NCI-H446 (cell line): ENCODE results near the gene DNAJC18.
"Not testable (repeated sequence)": the region's sequence is repeated elsewhere in the genome, so short reads cannot be mapped to it uniquely, and the experiment has no call there.

Experiments
- DNase-seq, 2 experiments: peaks; one replicate each; lab custom pipeline; 2025; lab: John Stamatoyannopoulos, UW

Gene DNAJC18

DNA sequence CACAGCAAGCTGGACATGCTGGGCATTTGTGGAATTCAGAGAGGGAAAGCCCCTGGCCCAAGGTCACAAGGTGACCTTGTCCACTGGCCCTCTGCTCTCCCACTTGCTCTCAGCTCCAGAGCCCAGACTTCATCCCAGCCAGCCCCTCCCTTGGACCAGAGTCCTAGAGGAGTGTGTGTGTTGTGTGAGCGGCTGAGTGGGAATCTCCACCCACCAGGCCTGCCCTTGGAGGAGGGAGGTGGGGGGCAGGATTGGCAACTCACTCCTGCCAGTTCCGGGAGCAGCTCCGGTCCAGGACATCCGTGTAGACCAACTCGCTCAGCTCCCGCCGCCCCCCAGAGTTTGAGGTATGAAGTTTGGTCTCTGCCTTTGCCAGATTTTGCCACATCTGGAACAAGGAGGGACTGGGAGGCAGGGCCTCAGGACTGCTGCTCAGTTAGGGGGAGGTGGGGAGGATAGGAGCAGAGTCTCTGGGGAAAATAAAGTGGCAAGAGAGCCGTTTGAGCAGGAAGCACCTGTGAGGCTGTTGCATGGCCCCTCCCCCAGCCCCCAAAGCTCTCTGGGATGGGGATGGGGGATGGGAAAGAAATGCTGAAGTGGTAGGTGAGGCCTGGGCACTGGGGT, 51.0 kb downstream of the DNAJC18 start:
- DNase-seq, result no peak

DNA sequence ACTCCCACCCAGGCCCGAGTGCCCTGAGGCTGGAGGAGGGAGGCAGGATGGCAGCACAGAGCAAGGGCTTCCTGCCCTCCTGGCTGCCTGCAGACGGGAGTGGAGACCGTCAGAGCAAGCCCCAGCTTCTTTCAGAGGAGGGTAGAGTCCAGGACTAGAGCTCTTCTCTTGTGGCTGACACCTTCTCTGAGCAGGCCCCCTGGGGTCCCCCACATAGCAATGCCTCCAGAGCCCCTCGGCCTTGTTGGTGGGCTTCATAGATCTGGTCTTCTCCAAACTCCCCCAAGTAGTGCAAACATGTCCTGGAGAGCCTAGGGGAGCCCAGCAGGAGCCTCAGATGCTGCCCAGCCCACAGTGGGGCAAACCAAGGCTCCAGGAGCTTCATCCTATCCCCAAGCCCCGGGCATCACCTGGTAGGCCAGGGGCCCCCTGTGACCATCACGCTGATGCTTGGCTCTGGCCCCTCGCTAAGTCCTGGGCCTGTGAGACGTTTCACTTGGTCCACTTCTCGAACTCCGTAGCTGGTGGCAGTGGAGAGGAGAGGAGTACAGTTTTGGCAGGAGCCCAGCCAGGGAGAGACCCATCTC, 51.6 kb downstream of the DNAJC18 start:
- DNase-seq, result no peak

DNA sequence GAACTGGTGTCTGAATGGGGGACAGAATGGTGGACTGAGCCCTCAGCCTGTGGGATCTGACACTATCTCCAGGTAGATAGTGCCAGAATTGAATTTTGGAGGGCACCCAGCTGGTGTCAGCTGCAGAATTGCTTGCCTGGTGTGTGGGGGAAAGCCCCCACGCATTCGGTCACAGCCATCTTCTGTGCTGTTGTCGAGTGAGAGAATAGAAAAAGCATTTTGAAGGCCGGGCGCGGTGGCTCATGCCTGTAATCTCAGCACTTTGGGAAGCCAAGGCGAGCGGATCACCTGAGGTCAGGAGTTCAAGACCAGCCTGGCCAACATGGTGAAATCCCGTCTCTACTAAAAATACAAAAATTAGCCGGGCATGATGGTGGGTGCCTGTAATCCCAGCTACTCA, 52.4 kb downstream of the DNAJC18 start:
- not testable (repeated sequence) for DNase-seq

DNA sequence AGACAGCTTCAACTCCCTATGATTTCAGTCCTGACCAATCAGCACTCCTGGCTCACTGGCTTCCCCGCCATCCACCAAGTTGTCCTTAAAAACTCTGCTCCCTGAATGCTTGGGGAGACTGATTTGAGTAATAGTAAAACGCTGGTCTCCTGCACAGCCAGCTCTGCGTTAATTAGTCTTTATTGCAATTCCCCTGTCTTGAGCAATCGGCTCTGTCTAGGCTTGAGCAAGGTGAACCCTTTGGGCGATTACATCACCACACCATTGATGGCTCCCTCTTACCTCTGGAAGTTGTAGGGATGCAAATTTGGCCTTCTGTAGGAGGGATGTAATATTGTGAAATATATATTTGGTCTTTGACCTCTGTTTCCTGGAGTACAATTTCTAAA, 53.3 kb downstream of the DNAJC18 start:
- no peak for DNase-seq

DNA sequence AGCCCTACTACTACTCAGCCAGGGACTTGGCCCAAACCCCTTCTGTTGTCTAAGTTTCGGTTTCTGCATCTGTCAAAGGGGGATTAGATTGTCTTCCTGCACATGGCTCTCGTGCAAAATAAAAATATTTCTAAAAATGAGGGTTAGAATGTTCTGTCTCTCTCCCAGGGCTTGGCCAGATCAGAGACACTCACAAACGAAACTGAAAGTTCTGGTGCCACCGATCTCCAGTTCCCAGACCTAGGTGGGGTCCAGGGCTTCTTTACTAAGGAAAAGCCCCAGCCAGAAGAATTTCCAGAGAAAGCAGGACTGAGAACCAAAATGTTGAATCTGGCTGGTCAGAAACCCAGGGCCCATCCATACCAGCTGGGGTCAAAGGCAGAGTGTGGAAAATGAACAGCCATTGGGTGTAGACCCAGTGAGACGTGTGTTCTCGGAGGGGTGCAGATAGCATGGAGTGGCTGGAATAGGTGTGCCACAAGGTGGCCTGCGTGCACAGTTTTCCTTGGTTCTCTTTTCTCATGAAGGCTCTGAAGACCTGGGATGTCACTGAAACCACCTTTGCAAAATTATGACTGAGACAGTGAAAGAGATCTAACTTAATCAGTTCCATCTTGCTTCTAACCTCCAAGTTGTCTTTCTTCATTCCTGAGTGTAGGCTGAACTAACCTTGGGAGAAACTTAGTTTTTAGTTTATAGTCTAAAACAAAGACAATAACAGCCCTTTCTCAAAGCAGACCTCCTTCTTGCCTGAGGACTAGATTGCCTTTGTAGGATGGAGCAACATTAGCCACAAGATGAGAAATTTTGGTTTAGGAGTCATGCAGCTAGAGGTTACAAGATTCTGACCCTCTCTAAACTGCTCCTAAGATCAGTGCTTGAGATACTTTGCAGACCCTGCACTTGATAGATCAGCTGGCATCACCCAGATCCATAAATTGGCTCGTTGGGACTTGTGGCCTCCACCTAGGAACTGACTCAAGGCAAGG, 54.0 kb downstream of the DNAJC18 start:
- no peak for DNase-seq

DNA sequence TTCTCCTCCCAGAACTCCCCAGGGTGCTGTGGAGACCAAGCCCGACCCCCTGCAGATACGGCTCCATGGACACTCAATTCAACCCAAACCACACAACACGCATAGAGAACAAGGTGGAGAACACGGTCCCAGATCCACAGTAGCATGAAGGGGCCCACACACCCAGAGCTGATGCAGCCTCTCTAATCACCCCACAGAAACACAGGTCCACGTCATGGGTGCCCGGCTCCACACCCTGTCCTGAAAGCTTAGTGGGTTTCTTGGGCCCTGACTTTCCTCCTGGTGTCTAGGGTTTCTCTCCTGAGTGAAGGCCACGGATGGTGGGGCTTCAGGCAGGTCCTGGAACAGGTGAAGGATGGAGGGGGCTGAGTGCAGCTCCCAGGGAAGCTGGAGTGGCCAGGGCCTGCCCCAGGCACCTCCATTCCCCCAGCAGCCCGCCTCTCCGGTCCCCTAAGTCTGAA, 54.7 kb downstream of the DNAJC18 start:
- DNase-seq, result no peak

DNA sequence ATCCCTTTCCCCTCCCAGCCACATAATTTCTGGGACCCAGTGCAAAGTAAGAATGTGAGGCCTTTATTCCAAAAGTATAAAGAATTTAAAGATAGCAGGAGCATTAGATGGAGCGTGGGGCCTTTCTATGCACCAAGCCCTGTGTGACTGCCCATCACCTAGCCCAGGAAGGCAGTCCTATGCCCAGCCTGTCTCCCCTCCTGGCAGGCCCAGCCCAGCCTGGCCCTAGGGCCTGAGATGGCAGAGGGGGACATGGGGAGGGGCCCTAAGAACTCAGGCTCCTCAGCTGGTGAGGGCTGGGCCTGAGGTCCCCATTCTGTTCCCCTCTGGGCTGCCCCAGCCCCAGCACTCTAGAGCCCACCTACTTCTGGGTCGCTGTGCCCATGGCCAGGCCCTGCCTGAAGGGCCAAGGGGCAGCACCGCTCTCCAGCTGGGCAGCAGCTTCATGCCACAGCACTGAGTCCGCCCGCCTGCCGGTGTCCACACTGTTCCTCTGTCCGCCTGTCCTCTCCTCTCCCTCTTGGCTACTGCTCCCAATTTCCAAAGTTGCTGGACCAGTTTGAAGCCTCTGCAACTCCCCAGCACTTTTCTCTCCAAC, 55.2 kb downstream of the DNAJC18 start:
- no peak for DNase-seq

DNA sequence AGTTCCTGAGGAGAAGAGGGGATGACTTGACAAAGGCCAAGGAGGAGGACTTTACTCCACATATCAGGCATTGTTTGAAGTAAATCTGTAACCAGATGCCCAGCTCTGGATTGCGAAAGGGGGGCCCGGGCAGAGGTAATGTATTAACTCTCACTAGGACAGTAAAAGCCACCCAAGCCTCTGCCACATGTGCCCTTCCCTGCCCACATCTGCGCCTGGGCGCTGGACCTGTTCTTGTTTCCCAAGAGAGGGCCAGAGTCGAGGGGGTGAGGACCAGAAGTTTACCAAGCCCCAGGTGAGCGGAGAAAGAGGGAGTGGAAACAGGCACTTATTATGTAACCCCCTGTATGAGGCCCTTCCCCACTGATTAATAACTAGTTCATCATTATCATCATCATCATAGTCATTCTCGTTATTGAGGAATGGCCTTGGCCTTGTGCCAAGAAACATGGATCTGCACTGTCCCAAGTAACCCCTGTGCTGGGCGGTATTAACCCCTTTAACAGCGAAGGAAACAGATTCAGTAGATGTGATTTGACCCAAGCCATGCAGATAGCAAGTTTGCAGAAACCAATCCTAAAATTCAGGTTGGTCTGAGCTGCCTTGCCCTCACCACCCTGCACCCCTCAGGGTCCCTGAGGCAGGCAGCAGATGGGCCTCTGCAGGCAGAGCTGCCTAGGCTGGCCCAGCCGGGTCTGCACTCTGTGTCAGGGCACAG, 55.9 kb downstream of the DNAJC18 start, which contains the start of gene SLC23A1:
Gene SLC23A1 (minus strand): TSS at position 23 of the 718 bp plus-strand sequence. CDS start 44 bp downstream, outside the sequence.
- no peak for DNase-seq

DNA sequence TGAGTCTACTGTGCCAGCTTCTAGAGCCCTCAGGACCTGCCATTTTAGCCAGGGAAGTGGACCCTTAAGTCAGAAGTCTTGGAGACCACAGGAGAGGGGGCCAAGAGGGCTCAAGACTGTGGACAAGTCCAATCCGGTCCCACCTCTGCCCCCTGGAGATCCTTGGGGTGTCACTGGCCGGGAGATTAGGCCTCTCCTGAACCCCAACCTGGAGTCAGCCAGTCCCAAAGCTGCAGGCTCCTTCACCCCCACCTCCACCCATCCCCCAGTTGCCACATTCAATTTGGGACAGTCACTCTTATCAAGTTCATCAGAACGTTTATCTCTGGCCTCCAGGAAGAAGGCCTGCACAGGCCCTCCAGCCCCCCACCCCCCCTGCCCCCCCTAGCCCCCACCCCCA, 56.5 kb downstream of the DNAJC18 start:
- DNase-seq, result no peak

DNA sequence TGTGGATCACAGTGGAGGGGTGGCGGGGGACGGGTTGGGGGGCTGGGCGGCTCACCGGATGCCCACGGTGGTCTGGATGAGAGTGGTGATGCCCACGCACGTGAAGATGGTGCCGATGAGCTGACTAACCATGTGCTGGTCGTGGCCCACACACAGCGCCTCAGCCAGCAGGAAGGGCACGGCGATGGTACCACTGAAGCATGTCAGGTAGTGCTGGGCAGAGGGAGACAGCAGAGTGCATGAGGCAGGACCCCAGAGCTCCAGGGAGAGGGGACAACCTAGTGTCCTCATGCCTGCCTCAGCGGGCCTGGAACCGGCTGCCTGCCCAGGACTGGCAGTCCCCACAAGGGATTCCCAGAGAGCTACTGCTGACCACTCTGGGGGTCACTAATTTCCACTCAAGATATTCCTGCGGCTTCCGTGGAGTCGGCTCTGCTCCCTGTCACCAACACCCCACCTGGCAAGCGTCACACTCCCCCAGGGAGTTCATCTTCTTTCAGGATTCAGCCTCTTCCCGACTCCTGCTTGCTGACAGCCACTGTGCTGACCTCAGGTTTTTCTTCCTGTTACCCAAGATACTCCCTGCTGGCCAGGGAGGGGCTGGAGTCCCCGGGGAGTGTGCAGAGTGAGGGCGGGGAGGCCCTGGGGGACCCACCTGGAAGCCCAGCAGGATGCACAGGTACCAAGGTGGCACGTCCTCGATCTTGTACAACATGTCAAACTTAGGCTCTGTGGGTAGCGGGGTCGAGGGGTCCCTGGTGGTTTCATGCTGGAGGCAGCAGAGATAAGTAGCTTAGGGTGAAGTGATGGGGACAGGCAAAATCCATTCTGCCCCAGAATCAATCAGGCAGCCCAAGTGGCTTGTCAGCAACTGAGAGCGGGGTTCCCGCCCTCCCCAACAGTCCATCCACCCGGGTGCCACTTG, 57.2 kb downstream of the DNAJC18 start:
- no peak for DNase-seq

DNA sequence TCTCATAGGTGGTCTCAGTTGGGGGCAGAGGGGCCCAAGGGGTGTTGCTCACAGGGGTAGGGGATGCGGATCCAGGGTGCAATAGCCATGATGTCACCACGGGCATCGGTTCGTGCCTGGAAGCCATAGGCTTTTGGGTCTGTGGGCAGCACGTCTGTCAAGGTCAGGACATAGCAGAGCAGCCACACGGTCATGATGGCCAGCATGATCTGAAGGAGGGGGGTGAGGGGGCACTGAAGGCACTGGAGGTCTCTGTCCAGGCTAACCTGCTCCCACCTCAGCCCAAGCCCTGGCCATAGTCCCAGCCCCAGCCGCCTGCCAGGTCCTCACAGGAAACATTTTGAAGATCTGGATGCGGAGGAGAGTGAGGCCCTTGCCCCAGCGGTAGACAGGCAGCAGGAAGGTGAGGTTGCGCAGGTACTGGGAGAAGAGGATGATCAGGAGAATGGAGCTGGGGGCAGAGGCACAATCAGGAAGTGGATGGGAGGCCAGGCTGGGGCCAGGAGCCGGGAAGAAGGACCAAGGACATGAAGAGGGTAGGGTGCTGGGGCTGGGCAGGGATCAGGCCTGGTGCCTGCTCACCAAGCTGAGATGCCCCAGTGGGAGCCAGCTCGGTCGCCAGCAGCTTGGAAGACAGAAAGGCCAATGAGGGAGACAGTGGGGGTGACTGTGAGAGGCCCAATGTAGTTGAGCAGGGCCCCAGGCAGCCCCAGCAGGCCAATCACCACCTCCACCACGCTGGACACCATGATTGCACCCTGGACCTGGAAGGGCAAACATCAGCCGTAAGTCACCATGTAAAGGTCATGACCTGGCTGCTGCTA, 59.5 kb downstream of the DNAJC18 start:
- DNase-seq, result no peak

DNA sequence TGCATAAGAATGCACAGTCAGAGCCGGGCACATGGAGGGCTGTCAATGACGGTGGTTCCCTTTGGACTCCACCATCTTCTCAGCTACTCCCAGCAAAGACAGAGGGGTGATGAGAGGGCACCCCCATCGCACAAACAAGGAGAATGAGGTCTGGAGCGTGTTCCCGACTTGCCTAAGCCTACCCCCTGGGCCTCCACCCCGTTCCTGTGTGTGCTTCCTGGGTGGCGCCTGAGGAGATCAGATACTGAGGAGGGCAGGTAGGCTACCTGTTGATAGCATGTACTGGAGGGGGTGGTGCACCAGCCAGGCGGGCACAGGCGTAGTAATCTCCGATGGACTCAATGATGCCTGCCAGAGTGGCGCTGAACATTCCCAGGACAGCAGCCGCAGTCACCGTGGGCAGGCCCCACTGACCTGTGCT, 60.4 kb downstream of the DNAJC18 start:
- no peak for DNase-seq

DNA sequence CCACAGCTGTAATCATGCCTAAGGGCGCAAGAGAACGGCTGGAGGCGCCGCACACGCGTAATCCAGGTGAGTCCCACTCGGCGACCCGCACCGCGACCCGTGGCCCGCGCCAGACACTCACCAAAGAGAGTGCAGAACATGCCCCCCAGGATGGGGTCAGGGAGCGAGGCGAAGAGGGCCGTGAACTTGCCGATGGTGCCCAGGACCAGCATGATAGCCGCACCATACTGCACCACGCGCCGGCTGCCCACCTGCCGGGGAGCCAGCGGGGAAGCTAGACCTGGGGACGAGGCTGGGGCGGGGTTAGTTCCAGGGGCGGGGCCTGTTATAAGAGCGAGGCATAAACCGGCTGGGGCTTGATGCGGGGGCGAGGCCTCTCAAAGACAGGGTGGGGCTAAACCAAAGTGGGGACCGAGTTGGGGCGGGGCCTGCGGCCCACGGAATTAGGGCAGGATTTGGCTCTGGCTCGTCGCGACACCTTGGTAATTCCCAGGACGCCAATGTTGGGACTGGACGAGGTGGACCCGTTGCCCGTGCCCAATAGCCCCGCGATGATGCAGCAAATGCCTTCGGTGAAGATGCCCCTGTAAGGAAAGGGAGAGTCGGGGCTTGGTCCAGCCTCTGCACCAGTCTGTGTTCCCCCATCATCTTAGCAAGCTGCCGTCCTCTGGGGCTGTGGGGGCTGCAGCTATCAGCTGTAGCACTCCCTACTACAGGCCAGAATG, 61.1 kb downstream of the DNAJC18 start:
- no peak for DNase-seq

DNA sequence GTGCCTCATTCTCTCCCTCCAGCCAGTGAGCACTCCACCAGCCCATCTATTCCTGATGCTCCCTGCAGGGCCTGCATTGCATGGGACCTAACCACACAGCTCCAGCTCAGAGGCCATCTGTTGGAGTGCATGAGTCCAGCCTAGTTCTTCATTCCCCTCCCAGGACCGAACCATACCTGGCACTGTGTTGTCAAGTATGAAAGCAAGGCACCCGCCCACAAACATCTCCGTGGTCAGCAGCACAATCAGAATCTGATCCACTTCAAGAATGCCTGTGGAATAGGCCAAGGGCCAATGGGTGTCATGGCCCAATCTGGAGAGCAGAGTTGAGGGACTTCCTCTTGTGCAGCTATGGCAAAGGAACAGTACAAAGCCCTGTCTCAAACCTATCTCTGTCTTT, 62.1 kb downstream of the DNAJC18 start:
- DNase-seq, result no peak

DNA sequence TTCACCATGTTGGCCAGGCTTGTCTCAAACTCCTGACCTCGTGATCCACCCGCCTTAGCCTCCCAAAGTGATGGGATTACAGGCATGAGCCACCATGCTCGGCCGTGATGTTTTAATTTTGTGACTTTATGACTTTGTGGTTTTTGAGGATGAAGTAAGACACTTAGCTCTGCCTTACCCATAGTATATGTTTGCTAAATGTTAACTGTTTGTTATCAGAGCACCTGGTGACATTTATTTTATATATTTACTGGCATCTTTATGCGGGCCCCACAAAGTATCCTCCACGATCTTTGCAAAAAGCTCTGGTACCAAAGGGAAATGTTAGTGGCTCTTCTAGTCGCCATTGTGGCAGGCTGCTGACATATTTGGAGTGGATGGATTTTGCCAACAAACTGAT, 63.0 kb downstream of the DNAJC18 start:
- no peak for DNase-seq

DNA sequence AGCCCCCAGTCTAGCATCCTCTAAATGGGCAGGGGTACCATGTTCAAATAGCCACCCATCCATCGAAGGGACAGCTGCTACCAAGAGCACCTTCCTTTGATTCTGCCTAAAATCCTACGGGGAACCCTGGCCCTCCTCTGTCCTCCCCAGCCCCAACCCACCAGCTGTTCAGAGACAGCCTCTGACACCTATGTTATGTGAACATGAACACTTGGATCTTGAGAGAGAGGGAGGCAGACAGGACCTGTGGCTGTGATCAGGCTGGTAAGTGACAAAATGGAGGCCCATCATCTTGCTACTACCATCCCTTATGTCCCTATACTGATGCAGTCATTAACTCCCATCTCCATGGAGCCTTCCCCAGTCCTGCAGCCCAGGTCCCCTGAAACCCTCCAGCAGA, 64.4 kb downstream of the DNAJC18 start:
- DNase-seq, result no peak

DNA sequence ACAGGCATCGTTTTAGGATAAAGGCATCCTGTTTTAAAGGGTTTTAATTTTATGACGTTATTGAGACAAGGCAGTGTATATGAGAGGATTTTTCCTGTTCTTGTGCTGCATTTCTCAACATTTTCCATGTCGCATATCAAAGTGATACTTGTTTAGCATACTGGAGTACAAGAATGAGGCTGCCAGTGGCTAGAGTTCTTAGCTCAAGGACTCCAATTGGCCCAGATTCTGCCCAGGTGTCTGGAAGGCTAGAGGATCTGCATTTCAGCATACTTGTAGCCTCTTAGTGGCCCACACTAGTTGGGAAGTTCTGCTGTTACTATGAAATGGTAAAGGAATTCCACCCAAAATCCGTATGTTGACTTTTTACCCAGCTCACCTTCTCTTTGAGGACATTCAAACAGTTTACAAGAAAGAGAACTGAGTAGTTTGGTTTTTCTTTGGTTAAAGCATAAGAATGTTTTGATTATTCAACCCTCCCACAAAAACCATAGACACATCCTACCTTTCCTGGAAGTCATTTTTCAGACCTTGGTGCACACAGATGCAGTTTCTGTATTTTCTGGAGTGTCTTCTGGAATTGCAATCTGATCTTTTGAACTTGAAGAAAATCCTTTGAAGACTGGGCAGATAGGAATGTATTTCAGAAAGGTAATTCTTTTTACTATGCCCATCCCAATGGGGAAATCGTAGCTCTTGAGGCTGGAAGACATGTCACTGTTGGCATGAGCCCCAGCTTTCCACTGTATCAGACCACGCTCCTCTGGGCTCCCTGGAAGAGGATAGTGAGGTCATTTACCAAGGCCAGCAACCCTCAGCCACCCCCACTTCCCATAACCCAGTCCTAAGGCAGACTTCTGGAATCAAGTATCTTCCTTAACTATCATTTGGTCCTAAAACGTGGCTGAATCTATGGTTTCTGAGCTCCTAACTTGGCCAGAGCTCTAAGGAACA, 67.6 kb downstream of the DNAJC18 start:
- no peak for DNase-seq

DNA sequence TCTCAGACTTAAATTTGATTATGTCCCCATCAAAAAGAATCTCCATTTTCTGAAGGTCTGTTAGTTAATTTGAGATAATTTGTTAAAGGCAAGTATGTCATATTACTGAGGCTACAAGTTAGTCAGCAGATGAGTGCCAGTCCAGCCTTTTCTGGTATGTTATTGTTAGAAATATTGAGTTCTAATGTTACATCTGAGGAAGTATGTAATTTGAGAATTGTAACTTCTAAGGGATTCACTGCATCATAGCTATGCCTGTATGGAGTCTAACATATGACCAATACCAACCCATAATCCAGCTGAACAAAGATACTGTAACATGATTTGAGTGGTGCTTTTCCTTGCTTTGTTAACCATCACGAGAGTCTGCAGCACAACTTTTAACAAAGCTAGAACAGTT, 70.1 kb downstream of the DNAJC18 start:
- DNase-seq, result no peak
